Keratinocyte (primary cell): ENCODE results near the gene SRGAP2.
"Not testable (repeated sequence)": the region's sequence is repeated elsewhere in the genome, so short reads cannot be mapped to it uniquely, and the experiment has no call there.

Experiments
- EZH2 ChIP-seq: IDR thresholded peaks from one replicate; pipeline ENCODE4 v1.6.1; 2012; ENCODE audit warnings: inconsistent platforms, mild to moderate bottlenecking, low read length, moderate library complexity
- TF ChIP-seq, protein P1 (sequence below), 3 experiments: IDR thresholded peaks in 1 of 3; conservative IDR thresholded peaks in 1 of 3; optimal IDR thresholded peaks in 1 of 3; 2 replicates in 2 of 3; 3 replicates in 1 of 3; pipeline versions ENCODE3 to v1.5.1; 2011; ENCODE audit warnings: low read length in 3 of 3, mild to moderate bottlenecking in 3 of 3, moderate library complexity in 2 of 3, control low read depth in 1 of 3, inconsistent platforms in 1 of 3; ENCODE audit not compliant: insufficient read depth in 2 of 3; ENCODE audit errors: extremely low read depth in 1 of 3

DNA sequence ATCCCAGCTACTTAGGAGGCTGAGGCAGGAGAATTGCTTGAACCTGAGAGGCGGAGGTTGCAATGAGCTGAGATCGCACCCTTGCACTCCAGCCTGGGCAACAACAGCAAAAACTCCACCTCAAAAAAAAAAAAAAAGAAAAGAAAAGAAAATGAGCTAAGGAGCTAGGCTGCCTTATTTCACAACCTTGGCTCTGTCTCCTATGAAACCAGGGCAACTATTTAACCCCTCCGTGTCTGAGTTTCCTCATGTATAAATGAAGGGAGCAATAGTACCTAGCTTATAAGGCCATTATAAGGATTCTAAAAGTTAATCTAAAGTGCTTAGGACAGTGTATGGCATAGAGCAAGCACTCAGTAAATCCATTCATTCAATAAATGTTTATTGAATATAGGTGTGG lies 33.5 kb upstream of the SRGAP2 start:
- not testable (repeated sequence) for TF ChIP-seq EZH2
- TF ChIP-seq, protein P1, sequence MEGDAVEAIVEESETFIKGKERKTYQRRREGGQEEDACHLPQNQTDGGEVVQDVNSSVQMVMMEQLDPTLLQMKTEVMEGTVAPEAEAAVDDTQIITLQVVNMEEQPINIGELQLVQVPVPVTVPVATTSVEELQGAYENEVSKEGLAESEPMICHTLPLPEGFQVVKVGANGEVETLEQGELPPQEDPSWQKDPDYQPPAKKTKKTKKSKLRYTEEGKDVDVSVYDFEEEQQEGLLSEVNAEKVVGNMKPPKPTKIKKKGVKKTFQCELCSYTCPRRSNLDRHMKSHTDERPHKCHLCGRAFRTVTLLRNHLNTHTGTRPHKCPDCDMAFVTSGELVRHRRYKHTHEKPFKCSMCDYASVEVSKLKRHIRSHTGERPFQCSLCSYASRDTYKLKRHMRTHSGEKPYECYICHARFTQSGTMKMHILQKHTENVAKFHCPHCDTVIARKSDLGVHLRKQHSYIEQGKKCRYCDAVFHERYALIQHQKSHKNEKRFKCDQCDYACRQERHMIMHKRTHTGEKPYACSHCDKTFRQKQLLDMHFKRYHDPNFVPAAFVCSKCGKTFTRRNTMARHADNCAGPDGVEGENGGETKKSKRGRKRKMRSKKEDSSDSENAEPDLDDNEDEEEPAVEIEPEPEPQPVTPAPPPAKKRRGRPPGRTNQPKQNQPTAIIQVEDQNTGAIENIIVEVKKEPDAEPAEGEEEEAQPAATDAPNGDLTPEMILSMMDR (optimal IDR thresholded peaks at IDR 0.05 in 1 of 3, IDR thresholded peaks at IDR 0.05 in 1 of 3, conservative IDR thresholded peaks at IDR 0.05 in 1 of 3; ENCODE audit: extremely low read depth in 1 of 3, insufficient read depth in 2 of 3, low read length in 3 of 3) = not testable (repeated sequence)
